Measurements from ENCODE around the gene CACNA1G.

The CACNA1G gene

GRCh38 chr17:50532452-50533024 lies 28.0 kb upstream of the CACNA1G start, which contains the start of gene EPN3:
Gene EPN3, plus strand, starts transcription at chr17:50532735. Its CDS starts 3,822 bp downstream, at chr17:50536557.
- peak within 1 kb of the TSS; percentile 93 for H3K27ac ChIP-seq
- CTCF ChIA-PET = interaction anchor here (0.6 to 2.0 kb wide), 6 partner anchors 9 to 54 kb away, joined by 3 to 15 read pairs (median 4); partner anchors contain the start of genes CACNA1G and RSAD1
- no peak for TF ChIP-seq CTCF (conservative IDR thresholded peaks at IDR 0.05; ENCODE audit: low read depth)
- POLR2A ChIA-PET (ENCODE audit: low non-redundant PET) = interaction anchor here (1.1 kb wide), 1 partner anchor 31 kb away, joined by 3 read pairs; no protein-coding TSS in a partner anchor
- peak; percentile 83 for DNase-seq (ENCODE audit: low spot score)

- peak overlapping the region; percentile 93 for H3K27ac ChIP-seq
- POLR2A ChIA-PET (ENCODE audit: low non-redundant PET) = interaction anchor here (0.8 to 1.1 kb wide), 2 partner anchors 21 to 32 kb away, joined by 3 read pairs; no protein-coding TSS in a partner anchor
Measured at GRCh38 chr17:50533185-50533584, 27.3 kb upstream of the CACNA1G start.

GRCh38 chr17:50533720-50534148 lies 26.8 kb upstream of the CACNA1G start:
- TF ChIP-seq CTCF (conservative IDR thresholded peaks at IDR 0.05; ENCODE audit: low read depth) = no peak
- CTCF ChIA-PET = interaction anchor here (0.6 to 2.0 kb wide), 6 partner anchors 9 to 149 kb away, joined by 3 to 6 read pairs (median 4); no protein-coding TSS in a partner anchor
- no peak for DNase-seq (ENCODE audit: low spot score)
- peak overlapping the region; percentile 93 for H3K27ac ChIP-seq
- POLR2A ChIA-PET (ENCODE audit: low non-redundant PET) = interaction anchor here (0.8 kb wide), 1 partner anchor 22 kb away, joined by 3 read pairs; no protein-coding TSS in a partner anchor

More at GRCh38 chr17:50533185-50533584, 27.3 kb upstream of the CACNA1G start:
- TF ChIP-seq CTCF (conservative IDR thresholded peaks at IDR 0.05; ENCODE audit: low read depth) = no peak
- CTCF ChIA-PET = interaction anchor here (0.6 to 2.0 kb wide), 7 partner anchors 10 to 150 kb away, joined by 3 to 15 read pairs (median 4); no protein-coding TSS in a partner anchor
- no peak for DNase-seq (ENCODE audit: low spot score)

GRCh38 chr17:50534222-50534978 lies 26.1 kb upstream of the CACNA1G start:
- peak; percentile 89 for DNase-seq (ENCODE audit: low spot score)
- TF ChIP-seq CTCF (conservative IDR thresholded peaks at IDR 0.05; ENCODE audit: low read depth) = peak; percentile 75
- CTCF ChIA-PET = interaction anchor here (1.0 kb wide), 2 partner anchors 8 to 92 kb away, joined by 3 read pairs; no protein-coding TSS in a partner anchor
- POLR2A ChIA-PET (ENCODE audit: low non-redundant PET) = no interaction called here
- H3K27ac ChIP-seq = peak overlapping the region; percentile 93

- ChIA-PET POLR2A (ENCODE audit: low non-redundant PET) (no interaction called here), CTCF (no interaction called here)
- peak overlapping the region; percentile 93 for H3K27ac ChIP-seq
- no peak for TF ChIP-seq CTCF (conservative IDR thresholded peaks at IDR 0.05; ENCODE audit: low read depth)
- DNase-seq (ENCODE audit: low spot score) = no peak
Measured at GRCh38 chr17:50534979-50535326, 25.6 kb upstream of the CACNA1G start.

- POLR2A ChIA-PET (ENCODE audit: low non-redundant PET) = interaction anchor here (0.6 kb wide), 1 partner anchor 11 kb away, joined by 3 read pairs; no protein-coding TSS in a partner anchor
- no peak for TF ChIP-seq CTCF (conservative IDR thresholded peaks at IDR 0.05; ENCODE audit: low read depth)
- no peak for DNase-seq (ENCODE audit: low spot score)
- peak overlapping the region; percentile 93 for H3K27ac ChIP-seq
- CTCF ChIA-PET = interaction anchor here (0.8 kb wide), 1 partner anchor 56 kb away, joined by 3 read pairs; no protein-coding TSS in a partner anchor
Measured at GRCh38 chr17:50535407-50535806, 25.1 kb upstream of the CACNA1G start.

Data from RWPE1 (cell line).